Fibroblast of the conjunctiva (primary cell): Measurements from ENCODE around the gene EIF3A.
A peak's percentile ranks its signal among the peaks of the same experiment; 100 is the strongest.
"Not testable (repeated sequence)": the region's sequence is repeated elsewhere in the genome, so short reads cannot be mapped to it uniquely, and the experiment has no call there.

Experiments used
- DNase-seq: peaks from one replicate; pipeline ENCODE4 v3.0.0-alpha.2; 2010; ENCODE audit warnings: low read depth

Gene EIF3A

GRCh38 chr10:119049361-119049760, 31.3 kb downstream of the EIF3A start:
- no peak for DNase-seq

DNA sequence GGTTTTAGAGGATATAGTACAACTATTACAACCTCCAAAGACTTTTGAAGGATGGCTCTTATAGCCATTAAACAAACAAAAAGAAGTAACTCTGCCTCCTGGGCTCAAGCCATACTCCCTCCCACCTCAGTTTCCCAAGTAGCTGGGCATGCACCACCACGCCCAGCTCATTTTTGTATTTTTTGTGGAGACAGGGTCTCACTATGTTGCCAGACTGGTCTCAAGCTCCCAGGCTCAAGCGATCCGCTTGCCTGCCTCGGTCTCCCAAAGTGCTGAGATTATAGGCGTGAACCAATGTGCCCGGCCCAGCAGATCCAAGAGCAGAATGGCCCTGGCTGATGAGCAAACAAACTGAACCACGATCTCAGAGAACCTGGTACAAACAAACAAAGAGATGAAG, 35.1 kb downstream of the EIF3A start:
- no peak for DNase-seq

GRCh38 chr10:119042169-119042568, 38.4 kb downstream of the EIF3A start:
- no peak for DNase-seq

- DNase-seq = no peak
These were observed 39.3 kb downstream of the EIF3A start for GRCh38 chr10:119041326-119041725.

DNA sequence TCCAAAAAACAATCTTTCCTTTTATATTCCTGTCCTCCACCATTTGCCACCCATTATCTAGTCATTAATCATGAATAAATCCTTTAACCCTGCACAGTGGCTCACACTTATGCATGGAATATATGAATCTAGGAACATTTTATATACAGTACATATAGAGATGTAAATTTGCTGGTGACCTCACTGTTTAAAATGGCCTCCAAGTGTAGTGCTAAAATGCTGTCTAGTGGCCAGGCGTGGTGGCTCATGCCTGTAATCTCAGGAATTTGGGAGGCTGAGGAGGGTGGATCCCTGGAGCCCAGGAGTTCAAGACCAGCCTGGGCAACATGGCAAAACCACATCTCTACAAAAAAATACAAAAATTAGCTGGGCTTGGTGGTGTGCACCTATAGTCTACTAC, 41.5 kb downstream of the EIF3A start:
- no peak for DNase-seq

DNA sequence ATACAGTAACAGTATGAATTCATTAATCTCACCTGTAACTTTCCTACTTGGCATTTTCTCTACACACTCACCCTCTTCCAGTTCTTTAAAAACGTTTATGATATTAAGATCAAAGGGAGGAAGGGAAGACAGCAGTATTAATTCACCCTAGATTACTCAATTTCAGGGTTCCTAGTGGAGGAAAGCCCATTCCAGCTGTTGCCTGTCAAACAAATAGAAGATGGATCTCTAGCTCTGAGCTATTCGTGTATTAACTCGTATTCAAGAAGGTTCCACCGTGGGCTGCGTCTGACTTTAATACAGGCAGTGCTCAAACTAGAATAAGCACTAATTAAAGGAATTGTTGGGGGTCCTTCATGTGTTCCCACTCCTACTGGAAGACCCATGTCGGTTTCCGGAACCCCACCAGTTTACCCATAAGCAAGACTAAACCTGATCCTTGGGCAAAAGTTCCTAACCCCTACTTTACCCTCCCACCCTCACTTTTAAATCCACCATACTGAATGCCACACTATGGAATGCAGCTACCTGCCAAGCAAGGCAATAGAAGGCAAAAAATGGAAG, 49.0 kb downstream of the EIF3A start:
- DNase-seq = no peak

DNA sequence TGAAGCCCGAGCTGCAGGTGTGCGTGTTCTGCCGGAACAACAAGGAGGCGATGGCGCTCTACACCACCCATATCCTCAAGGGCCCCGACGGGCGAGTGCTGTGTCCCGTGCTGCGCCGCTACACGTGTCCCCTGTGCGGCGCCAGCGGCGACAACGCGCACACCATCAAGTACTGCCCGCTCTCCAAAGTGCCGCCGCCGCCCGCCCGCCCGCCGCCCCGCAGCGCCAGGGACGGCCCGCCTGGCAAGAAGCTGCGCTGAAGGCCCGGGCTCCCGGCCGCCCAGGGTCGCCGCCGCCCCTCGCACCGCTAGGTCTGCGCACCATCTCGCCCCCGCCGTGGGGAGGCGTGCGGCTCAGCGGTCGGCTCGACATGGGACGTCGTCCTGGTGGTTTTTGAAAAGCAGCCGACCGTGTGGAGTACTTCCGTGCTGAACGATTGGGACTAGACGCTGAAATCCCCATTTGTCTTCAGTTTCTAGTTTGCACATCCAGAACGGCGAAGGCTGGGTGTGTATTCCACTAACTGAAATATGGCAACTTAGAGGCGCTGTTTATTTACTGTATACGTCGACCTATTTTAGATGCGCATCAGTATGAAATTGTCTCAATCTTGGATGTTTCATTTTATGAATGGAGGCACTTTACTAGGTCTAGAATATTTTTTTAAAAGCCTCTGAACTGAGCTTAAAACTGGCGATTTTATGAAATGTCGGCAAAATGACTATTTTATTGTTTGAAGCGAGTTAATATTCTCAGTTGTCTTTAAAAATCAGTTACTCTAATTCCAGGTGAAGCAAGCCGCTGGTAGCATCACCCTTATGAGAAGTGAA, 50.0 kb downstream of the EIF3A start:
- DNase-seq = no peak

GRCh38 chr10:119029613-119030420, 50.8 kb downstream of the EIF3A start, which contains the start of gene NANOS1:
Gene NANOS1, plus strand, starts transcription at chr10:119029714. Its CDS starts 88 bp downstream, at chr10:119029802.
- no peak for DNase-seq

GRCh38 chr10:119028900-119029612, 51.6 kb downstream of the EIF3A start:
- peak; percentile 55 for DNase-seq

DNA sequence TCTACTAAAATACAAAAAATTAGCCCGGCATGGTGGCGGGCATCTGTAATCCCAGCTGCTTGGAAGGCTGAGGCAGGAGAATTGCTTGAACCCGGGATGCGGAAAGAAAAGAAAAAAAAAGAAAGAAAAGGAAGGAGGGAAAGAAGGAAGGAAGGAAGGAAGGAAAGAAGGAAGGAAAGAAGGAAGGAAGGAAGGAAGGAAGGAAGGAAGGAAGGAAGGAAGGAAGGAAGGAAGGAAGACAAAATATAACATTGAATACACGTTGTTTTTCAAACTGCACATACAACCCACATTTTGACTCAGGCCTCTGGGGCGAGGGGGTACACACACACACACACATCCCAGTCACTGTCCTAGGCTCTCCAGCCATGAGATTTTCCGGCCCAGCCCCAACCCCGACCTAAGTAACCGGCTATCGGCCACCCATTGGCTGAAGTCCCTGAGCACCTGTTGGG, 52.1 kb downstream of the EIF3A start:
- DNase-seq = not testable (repeated sequence)

DNA sequence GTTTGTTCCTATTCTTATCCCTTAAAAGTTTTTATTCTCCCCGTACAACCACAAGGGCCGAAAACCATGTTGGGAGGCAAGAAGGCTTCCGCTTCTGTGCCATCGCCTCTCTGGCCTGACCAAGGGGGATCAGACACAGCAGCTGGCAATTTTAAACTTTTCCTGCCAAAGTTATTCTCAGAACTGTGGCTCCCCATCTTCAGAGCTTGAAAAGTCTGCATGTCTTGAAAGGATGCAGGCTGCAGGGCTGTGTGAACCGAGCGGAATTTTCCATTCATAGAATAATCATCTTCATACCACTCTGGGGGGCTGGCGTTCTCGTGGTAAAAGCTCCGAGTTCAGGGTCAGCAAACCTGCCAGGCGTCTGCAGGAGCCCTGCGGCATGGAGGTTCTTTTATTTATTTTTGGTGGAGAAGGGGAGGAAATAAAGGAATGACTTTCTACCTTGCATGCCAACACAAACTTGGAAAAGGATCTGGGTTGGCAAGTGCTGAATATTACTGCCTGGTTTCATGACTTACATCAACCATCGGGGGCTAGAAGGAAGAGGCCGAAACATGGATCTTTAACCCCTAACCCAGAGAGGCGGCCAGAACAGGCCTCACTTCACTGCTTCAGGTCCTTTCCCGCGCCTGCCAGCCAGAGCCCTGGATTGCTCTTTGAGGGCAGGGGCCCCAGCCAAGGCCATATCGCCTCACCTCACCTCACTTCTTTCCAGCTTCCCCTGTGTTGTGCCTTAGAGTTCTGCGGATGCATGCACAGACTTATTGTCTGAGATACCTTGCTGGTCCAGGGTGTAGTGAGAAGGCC, 54.1 kb downstream of the EIF3A start:
- DNase-seq = no peak

GRCh38 chr10:119025776-119026175, 54.8 kb downstream of the EIF3A start:
- DNase-seq = no peak

DNA sequence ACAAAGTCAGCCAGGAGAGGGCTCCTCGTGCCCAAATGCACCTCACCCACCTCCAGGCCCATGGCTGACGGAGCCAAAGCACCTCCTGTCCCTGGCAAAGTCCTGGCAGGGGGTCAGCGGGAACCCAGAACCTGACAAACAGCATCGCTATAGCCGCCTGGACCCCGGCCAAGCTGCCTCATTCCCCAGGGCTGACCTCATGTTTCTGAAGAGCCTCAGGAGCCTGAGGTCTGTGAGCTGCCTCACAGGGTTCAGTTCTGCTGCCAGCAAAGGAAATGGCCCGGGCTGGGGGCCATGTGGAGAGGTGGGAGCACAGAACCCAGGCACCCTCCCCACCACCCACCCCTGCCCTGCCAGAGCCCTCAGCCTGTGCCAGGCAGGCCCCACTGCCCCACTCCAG, 55.3 kb downstream of the EIF3A start:
- DNase-seq = peak; percentile 47

DNA sequence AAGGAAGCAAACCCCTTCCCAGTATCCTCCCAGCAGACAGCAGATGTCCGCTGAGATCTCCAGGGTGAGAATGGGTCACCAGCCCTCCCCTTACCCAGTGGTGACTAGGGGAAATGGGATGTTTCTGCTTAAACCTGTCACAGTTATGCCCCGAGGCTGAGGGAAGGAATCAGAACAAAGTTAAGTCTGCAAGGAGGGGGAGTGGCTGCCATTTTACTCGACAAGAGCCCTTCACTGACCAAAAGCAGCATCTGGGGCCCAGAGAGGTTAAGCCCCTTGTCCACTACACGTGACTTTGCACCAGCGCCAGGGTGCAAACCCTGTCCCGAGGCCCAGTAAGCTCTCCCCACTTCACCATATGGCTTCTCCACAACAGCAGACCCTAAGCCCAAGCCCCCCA, 55.7 kb downstream of the EIF3A start:
- no peak for DNase-seq

- DNase-seq = no peak
These were observed 57.1 kb downstream of the EIF3A start for GRCh38 chr10:119023553-119023868.

GRCh38 chr10:119022846-119023552, 57.6 kb downstream of the EIF3A start:
- no peak for DNase-seq

- DNase-seq = no peak
These were observed 60.0 kb downstream of the EIF3A start for GRCh38 chr10:119020627-119020946.

GRCh38 chr10:119007211-119007574, 73.4 kb downstream of the EIF3A start:
- DNase-seq = no peak

DNA sequence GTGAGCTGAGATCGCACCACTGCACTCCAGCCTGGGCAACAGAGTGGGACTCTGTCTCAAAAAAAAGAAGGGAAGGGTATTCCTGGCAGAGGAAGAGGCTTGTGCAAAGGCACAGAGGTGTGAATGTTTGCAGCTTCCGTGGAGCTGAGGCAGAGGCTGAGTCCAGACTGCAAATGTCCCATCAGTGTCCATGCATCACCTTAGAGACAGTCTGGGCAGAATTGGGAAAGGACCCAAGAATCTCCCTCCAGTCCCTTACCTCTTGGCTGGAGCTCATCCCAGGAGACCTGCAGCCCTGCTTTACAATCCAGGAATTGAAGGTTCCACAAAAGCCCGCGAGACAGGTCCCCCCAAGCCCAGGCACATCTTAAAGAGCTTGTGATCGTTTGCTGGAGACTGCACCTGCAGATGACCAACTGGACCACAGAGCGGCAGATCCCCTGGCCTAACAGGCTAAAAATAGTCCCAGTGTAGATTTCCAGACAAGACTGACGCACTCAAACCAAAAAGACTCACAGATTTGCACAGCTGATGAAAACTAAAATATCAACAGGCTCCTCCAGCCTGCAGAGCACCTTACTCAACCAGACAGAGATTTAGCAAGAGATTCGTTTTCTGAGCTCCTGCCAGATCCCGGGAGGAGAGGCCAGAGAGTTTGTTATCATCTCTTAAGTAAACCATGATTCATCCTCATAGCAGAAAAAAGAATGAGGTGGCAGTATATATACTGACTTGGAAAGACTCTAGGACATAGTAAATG, 74.0 kb downstream of the EIF3A start:
- peak; percentile 94 for DNase-seq

DNA sequence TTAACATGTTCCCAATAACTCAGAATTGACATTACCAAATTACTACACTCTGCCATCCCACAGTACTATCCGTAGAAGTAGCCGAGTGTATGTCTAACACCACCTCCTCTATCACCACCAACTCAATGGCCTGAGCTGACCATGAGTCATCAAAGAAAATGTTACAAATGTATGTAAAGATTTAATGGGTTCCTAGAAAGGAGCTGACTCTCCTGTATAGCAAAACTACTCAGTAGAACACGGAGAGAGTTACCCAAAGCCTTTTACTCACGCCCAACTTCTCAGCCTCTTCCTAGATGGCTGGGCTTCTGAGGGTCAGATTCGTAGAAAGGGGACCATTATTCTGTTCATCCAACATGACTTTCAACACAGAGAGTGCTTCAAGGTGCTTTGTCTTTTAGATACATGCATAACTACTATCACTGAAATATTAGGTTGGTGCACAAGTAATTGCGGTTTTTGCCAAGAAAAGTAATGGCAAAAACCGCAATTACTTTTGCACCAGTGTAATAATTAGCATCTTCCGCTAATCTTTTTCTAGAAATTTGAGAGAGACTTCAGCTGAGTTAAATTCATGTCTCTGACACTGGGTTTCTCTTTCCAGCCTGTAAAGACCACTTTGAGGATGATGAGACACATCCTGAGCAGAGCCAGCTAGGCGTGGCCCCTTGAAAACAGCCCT, 75.1 kb downstream of the EIF3A start:
- DNase-seq = no peak
